GM21515 (cell line): ENCODE results near the gene SLC38A11.

Experiments
- ATAC-seq: cut with Tn5 transposase; IDR thresholded peaks from one replicate; pipeline ENCODE4 v1.9.1; 2021; ENCODE audit not compliant: unreplicated experiment

The SLC38A11 gene

DNA sequence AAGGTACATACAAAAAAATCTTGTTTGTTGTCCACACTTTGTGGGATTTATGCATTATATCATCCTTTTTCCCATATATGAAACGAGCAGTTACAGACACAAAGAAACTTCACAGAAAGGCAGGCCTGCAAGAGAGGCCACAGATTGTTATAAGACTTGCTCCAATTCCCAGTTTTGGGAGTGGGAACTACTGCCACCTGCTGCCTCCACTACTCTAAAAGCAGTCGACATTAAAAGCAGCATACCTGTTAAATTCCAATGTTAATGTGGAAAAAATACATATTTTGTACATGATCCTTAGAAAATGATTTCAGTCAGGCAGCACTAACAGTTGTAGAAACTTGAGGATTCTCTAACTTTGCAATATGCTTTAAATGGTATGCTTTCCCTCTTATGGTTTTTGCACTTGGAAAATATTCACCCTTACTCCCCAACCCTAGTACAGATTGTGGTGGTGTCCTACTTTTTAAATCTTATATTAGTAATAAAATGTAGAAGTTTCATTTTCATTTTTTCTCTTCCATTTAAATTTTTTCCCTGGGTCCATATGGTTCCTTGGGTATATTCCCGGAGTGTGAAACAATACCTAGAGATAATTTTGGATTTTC, 37.9 kb downstream of the SLC38A11 start:
- ATAC-seq = no peak

DNA sequence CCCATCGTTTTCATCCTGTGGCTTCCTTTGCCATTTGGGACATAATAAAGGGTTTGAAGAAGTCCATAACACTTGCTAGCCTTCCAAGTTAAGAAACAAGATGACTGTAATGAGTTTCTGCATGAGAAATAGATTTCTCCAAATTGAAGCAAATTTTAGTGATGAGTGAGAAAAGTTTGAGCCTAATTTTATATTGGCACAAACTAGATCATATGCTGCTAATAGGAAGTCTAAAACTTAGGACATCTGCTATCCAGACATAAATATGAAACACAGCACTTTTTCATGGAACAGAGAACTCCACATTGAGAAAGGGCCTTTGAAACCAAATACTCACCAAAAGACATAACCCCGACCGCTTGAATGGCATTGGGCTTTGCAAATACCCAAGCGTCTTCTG, 39.8 kb downstream of the SLC38A11 start:
- ATAC-seq = no peak

DNA sequence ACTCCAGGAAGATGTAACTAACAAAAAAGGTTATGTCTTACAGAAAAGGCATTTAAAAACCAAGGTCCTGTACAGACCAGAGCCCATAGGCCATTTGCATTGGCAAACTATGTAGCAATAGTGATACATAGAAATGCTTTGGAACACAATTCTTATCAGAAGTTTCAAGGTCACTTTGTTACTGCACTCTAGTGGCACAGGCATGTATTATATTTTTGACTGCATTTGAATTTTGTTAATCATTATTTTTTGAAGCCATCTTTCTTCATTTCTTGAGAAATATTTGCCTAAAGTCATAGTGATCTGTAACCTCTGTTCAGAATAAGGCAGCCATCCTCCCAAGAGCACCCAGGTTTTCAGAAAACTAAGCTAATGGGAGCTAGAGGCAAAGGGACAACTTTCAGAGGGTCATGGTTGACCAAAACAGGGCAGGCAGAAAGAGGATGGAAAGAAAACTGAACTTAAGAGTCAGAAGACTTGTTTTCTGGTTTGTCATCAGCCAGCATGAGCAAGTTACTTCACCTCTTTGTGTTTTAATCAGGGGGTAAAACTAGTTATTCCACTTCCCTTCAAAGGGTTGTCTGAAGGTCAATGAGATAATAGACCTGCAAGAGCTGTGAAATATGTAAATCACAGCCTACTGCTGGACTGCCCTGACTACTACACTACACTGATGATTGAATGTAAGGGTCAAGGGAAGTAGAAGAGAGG, 41.5 kb downstream of the SLC38A11 start:
- ATAC-seq = no peak

DNA sequence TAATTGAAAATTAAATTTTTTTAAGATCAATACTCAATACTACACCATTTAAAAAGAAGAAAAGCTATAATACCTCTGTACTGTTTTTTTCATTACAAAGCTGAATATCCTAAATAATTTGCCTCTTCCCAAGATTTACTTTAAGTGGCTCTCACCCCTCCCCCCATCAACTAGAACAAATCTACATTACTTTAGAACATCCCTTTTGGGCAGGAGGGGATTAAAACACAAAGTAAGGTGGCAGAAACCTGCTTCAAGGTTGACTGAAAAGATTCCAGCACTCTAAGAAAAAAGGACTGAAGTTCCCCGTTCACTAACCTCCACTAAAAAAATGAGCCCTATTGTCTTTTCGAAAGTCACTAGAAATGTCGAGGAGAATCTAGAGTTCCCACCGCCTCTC, 42.3 kb downstream of the SLC38A11 start:
- ATAC-seq = no peak

DNA sequence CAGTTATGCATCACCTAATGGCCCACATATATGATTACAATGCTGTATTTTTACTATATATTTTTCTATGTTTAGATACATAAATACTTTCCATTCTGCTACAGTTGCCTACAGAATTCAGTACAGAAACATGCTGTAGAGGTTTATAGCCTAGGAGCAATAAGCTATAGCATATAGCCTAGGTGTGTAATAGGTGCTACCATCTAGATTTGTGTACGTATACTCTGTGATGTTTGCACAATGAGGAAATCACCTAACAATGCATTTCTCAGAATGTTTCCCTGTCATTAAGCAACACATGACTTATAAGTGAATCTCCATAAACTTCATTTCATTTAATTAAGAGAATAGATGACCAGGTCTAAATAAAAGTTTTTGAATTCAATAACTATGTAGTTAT, 43.5 kb downstream of the SLC38A11 start:
- no peak for ATAC-seq

DNA sequence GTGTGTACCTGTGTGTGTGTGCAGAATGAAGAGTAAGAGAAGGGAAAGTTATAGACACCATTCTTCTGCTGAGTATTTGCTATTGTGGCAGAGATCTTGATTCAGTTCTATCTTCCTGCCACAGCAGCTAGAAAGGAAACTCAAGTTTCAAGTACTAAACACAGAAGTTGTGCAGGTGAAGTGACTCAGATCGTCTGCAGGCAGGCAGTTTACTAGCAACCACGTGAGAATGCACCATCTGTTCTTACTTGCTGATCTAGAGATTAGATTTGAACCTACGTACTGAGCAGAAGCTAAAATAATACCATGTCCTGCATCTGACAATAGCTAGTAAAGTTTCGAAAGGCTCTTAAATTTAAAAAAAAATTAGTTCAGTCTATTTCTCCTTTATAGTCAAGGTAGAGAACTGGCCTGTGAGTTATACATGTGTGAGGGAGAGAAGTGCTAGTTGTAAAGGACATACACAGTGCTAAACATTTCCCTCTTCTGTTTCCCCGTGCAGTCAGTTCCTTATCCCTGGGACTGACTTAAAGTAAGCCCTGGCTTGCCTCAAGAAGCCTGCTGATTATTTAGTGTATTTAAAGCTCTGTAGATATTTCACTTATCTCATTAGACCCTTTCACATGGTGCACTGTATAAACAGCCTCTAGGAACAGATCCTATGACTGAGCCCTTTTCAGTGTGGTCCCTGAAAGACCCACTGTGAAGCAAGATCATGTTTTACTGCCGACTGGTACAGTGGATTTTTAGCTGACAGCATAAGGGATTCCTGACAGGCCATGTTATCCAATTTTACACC, 45.0 kb downstream of the SLC38A11 start:
- ATAC-seq = peak; percentile 78

DNA sequence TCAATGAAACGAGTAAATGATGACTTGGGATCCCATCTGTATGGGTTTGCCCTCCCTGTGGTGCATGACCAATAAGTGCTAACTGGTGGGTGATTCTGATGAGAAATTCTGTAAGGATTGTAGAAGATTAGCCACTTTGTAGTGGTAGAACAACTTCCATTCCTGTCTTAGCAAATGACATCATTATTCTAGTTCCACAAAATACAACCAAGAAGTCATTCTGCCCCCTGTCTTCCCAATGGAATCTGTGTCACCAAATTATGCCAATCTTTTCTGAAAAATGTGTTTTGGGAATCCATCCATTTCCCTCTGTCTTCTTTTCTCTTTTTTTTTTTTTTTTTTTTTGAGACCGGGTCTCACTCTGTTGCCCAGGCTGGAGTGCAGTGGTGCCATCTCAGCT, 48.4 kb downstream of the SLC38A11 start:
- ATAC-seq = no peak

DNA sequence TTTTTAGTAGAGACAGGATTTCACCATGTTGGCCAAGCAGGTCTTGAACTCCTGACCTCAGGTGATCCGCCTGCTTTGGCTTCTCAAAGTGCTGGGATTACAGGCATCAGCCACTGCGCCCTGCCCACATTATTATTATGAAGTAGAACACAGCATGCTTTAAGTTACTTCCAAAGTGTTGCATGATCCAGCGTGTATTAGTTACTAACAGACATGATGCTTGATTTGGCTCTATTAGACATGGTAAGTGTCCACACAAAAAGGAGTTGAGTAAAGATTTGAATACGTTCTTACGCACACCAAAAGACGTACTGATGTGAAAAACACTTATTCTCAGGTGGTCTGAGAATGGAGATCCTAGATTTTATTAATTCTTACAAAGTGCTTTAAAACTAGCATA, 50.0 kb downstream of the SLC38A11 start:
- ATAC-seq = no peak

DNA sequence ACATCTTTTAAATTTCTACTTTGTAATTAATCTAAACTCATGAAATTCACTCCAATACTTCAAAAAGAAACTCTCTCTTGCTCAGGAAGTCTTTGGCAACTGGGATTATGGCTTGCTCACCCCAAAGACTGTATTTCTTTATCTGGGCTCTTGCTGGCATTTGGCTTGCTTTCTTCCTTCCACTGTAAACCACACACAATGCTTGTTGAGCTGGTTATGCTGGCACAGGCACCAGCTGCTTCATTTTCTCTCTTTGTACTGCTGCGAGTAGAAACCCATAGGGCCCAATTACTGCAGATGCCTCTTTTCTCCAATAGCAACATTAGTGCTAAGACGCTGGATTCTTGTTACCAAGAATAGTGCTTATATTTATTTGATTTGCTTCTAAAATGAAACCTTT, 51.4 kb downstream of the SLC38A11 start:
- ATAC-seq = no peak

DNA sequence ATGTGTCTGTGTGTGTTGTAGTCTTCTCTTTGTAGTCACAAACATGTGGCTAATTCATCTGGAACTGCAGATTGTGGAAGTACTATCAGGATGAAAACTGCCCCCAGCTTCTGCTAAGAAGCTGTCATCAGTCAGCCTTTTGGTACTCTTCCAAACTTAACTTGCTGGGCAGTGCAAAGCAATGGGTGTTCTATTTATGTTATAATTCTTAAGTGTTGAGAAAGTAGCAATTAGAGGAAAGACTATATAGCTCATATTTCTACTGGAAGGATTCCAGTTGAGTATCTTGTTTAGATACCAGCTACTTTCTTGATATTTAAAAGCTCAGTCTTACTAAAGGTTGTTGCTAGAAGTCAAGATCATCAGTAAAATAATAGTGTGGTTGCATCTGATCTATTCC, 52.1 kb downstream of the SLC38A11 start:
- no peak for ATAC-seq

DNA sequence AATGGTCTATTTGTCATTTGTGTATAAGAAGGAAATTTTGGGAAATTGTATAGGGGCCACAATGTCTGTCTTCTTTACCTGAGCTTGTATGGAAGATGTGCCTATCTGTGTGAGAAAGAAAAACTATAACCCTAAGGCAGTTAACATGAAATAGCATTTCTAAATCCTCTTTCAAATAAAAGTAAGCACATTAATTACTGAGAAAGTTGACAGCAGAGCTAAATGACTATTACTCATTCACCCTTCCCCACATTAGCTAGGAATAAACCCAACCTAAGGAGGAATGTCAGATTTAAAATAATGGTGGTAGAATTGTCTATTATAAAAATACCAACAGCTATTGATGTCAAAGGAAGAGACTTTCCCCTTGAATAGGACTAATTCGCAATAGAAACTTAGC, 56.2 kb downstream of the SLC38A11 start:
- no peak for ATAC-seq

DNA sequence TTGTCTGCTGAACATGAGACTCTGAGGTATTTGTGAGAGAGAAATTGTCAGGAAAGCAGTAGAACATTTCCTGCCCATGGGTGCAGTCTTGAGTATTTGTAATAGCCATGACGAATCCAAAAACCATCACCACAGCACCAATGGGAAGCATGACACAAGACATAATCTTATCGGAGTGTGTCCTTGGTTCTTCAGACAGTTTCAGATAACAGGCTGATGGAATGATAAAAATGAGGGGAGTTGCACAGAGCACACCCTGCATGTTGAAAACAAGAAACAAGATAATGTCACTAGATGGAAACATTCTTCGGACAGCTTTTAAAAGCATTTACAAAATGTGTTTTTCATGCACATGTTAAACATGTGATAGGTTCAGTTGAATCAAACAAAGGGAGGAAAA, 56.9 kb downstream of the SLC38A11 start:
- no peak for ATAC-seq

DNA sequence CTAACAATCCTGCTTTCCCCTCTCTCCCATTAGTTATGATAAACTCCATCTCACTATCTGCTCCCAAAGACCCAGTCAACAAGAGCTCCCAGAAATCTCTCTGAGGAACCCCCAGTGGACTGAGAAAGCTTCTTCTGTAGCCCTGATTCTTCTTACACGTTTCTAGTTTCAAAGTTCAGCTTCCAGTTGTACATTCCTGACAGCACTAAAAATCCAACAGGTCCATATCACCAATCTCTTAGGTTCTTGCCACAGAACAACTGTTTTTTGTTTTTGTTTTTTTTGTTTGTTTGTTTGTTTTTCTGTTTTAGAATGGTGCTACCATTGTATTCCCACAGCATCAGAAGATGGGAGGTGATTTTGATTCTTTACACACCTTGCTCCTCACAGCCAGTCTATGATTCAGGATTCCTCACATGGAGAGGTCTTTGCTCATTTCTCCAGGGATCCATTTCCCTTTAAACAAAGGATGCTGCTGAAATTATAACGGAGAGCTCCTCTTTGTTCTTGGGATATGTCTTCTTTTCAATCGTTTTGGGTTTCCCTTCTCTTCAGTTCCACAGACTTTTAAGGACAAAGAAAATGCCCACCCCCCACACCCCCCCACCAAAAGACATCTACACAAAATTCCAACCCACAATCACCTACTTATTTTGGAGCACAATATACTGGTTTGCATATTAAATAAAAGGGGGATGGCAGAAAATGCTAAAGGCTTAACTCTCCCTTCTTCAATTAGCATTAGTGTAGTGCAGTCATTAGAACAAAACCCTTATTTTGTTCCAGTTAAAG, 57.7 kb downstream of the SLC38A11 start:
- no peak for ATAC-seq

DNA sequence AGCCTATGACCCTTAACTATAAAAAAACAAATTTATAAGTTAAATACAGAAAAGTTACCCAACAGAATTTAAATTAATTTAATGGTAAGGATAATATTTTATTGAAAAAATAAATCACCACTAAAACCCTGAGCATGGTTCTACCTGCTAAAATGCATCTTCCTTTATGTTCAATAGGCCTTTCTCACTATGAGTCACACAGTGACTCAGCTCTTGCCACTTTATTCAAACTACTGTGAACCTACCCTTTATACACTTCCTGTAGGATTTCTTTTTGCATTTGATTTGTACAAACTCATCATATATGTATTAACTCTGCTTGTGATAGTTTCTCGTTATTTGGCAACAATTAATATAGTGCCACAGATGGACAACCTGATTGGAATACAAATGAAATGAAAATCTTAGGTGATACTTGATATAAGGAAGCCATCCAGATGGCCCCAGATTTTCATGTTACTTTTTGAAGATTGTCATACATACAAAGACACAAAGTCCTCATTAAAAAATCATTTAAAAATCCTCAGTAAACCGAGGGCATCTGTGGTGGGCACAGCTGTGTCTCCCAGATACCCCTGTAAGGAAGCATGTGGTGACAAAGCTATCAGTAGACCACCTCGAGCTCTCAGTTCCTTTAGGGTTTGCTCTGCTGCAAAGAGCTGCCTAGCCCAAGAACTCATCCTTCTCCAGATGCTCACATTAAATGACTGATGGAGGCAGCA, 58.5 kb downstream of the SLC38A11 start:
- peak; percentile 94 for ATAC-seq

DNA sequence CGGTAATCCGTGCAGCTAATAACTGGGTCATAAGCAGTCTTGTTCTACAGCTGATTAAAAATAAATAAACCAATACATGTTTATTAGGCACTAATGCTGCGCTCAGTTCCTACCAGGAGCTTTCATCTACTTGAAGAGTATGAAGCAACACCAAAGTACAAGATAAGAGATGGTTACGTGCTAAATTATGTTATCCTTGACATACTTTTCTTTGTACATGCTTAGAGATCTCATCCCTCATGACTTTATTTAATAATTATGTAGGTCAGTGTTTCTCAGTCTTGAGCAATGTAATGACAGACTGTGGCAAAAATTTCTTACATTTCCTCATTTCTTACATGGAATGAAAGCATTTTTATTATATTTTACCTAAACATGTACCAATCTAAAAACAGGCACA, 59.1 kb downstream of the SLC38A11 start:
- no peak for ATAC-seq

DNA sequence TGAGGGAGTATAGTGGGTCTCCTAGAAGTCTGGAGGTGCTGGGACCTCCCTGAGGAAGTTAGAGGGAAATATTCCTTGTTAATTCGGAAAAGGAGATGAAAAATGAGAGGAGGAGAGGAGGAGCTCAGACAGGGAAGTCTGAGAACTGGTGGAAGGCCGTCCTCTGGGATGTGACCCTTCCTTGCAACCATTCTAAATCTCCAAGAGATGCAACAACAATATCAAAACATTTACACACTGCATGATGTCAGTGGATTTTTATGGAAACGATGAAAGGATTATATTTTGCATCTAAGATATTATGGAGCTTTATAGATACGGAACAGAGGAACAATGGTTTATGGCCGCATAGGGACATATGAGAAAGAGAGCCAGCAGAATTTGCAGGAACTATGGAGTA, 63.9 kb downstream of the SLC38A11 start:
- no peak for ATAC-seq

DNA sequence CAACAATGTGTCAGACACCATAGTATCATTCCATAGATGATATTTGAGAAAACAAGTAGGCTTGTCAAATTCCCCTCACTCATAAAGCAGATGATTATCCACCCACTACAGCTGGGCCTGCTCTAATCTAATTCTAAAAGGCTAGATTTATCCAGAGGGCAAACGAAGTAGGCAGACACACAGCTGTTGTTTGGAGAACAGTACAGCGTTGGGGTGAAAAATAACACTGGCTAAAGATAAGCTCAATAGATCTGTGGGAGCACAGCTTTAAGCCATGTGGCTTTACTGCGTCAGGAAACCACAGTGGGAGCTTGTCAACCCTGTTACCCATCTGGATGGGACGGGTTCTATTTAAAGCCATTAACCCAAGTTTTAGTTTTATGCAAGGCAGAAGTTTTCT, 64.8 kb downstream of the SLC38A11 start:
- no peak for ATAC-seq

DNA sequence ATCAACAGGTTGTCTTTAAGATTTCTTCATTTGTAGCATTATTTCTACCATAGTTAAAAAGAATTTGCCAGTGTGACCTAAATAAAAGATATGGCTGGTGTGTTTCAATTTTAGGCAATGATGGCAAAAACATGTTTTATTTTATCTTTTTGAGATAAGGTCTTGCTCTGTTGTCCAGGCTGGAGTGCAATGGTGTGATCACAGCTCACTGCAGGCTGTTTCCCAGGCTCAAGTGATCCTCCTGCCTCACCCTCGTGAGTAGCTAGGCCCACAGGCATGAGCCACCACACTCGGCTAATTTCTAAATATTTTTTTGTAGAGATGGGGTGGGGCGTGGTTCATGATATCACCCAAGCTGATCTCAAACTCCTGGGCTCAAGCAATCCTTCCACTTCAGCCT, 66.7 kb downstream of the SLC38A11 start:
- no peak for ATAC-seq

DNA sequence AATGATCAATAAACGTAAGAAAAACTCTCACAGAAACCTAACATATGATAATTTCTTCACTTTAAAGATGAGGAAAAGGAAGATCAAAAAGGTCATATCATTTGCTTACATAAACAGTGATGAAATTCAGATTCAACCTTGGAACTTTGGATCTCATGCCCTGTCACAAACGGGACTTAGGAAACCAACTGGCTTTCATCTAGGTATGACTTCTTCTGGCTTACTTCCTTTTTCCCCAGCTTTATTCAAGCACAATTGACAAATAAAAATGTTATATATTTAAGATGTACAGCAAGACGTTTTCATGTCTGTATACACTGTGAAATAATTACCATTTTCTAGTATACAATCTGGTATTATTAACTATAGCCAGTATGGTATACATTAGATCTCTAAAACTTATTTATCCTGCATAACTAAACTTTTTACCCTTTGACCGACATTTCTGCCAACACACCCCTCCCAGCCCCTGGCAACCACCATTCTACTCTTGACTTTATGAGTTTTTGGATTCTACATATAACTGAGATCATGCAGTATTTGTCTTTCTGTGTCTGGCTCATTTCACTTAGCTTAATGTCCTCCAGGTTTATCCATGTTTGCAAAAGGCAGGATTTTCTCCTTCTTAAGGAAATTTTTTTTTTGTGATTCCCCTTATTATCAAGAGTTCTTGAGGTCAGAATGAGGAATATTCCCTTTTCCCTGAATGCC, 67.7 kb downstream of the SLC38A11 start:
- no peak for ATAC-seq

DNA sequence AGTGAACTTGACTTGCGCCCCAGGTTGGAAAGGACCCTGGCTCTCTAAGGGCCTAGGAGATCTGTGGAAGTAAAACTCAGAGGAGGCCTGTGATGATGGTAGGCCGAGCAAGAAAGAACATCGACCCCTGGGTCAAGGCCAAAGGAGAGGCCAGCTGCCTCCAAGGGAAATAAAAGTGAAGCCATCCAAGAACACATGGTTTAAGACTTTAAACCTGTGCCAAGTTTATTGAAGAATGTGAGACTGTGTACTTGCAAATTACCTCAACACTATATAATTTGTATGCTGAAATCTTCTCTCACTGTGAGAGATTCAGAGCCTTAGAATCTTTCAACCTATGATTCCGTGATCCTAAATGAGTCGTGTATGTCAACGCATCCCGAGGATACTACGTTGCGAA, 73.0 kb downstream of the SLC38A11 start:
- no peak for ATAC-seq
